ENCODE measurements around the gene MYO3B. TPM values are rescaled to one million over a fixed set of nuclear protein-coding genes. Genes with fewer than 3 reads are reported as not detected.

The MYO3B gene
- total RNA-seq, 1 donor from 2014 or later: not detected

GRCh38 chr2:170313347-170313991 lies 135.5 kb downstream of the MYO3B start:
- no peak overlapping the region for H3K27ac Mint-ChIP-seq
- H3K4me3 Mint-ChIP-seq (ENCODE audit: low read depth): no peak overlapping the region
- DNase-seq (ENCODE audit: low spot score, unreplicated experiment): no peak
- peaks cover 4% of the 10 kb centered on the region for H3K4me1 Mint-ChIP-seq (ENCODE audit: low read depth)
- H3K36me3 Mint-ChIP-seq (ENCODE audit: insufficient read depth): no peaks in the 10 kb centered on the region
- peaks cover under 1% of the 10 kb centered on the region for H3K9me3 Mint-ChIP-seq (ENCODE audit: low read depth)
- TF ChIP-seq CTCF (IDR thresholded peaks at IDR 0.05; ENCODE audit: unreplicated experiment): no peak
- peaks cover 4% of the 10 kb centered on the region for H3K27me3 Mint-ChIP-seq

GRCh38 chr2:170313992-170314348 lies 136.0 kb downstream of the MYO3B start:
- H3K36me3 Mint-ChIP-seq (ENCODE audit: insufficient read depth): no peaks in the 10 kb centered on the region
- no peak overlapping the region for H3K27ac Mint-ChIP-seq
- no peak overlapping the region for H3K4me3 Mint-ChIP-seq (ENCODE audit: low read depth)
- no peak for TF ChIP-seq CTCF (IDR thresholded peaks at IDR 0.05; ENCODE audit: unreplicated experiment)
- H3K27me3 Mint-ChIP-seq: peaks cover 4% of the 10 kb centered on the region
- no peak for DNase-seq (ENCODE audit: low spot score, unreplicated experiment)
- H3K4me1 Mint-ChIP-seq (ENCODE audit: low read depth): peaks cover 4% of the 10 kb centered on the region
- peaks cover 3% of the 10 kb centered on the region for H3K9me3 Mint-ChIP-seq (ENCODE audit: low read depth)

GRCh38 chr2:170314744-170315447 lies 136.9 kb downstream of the MYO3B start:
- no peak for DNase-seq (ENCODE audit: low spot score, unreplicated experiment)
- Mint-ChIP-seq H3K36me3 (ENCODE audit: insufficient read depth) (peaks cover 2% of the 10 kb centered on the region), H3K27me3 (peaks cover 4% of the 10 kb centered on the region), H3K9me3 (ENCODE audit: low read depth) (peaks cover 12% of the 10 kb centered on the region), H3K4me3 (ENCODE audit: low read depth) (no peak overlapping the region), H3K27ac (no peak overlapping the region), H3K4me1 (ENCODE audit: low read depth) (peaks cover 4% of the 10 kb centered on the region)
- no peak for TF ChIP-seq CTCF (IDR thresholded peaks at IDR 0.05; ENCODE audit: unreplicated experiment)

GRCh38 chr2:170320948-170321347 lies 143.0 kb downstream of the MYO3B start:
- Mint-ChIP-seq H3K27ac (no peak overlapping the region), H3K4me1 (ENCODE audit: low read depth) (peaks cover 3% of the 10 kb centered on the region), H3K27me3 (peaks cover 13% of the 10 kb centered on the region), H3K4me3 (ENCODE audit: low read depth) (no peak overlapping the region), H3K9me3 (ENCODE audit: low read depth) (peaks cover 19% of the 10 kb centered on the region), H3K36me3 (ENCODE audit: insufficient read depth) (peaks cover 5% of the 10 kb centered on the region)
- no peak for DNase-seq (ENCODE audit: low spot score, unreplicated experiment)
- no peak for TF ChIP-seq CTCF (IDR thresholded peaks at IDR 0.05; ENCODE audit: unreplicated experiment)

GRCh38 chr2:170321526-170321925 lies 143.6 kb downstream of the MYO3B start:
- H3K36me3 Mint-ChIP-seq (ENCODE audit: insufficient read depth): peaks cover 5% of the 10 kb centered on the region
- no peak for DNase-seq (ENCODE audit: low spot score, unreplicated experiment)
- H3K4me1 Mint-ChIP-seq (ENCODE audit: low read depth): peaks cover 3% of the 10 kb centered on the region
- H3K9me3 Mint-ChIP-seq (ENCODE audit: low read depth): peaks cover 19% of the 10 kb centered on the region
- H3K27ac Mint-ChIP-seq: no peak overlapping the region
- TF ChIP-seq CTCF (IDR thresholded peaks at IDR 0.05; ENCODE audit: unreplicated experiment): no peak
- H3K4me3 Mint-ChIP-seq (ENCODE audit: low read depth): no peak overlapping the region
- H3K27me3 Mint-ChIP-seq: peaks cover 13% of the 10 kb centered on the region

Data from progenitor cell of endocrine pancreas (in vitro differentiated cells).